Cardiac fibroblast (primary cell): ENCODE data around the gene VMAC.

Experiments used
- DNase-seq, 2 donors: peaks; one replicate each; pipeline versions ENCODE4 v3.0.0 to v3.0.0-alpha.2; 2010; ENCODE audit warnings: low read depth in 2 of 2
- H3K4me3 ChIP-seq, 2 donors: replicated peaks in 1 of 2; 1 replicate in 1 of 2; 2 replicates in 1 of 2; pipeline ENCODE4 v1.5.1; 2011; ENCODE audit warnings: low read depth in 2 of 2, low read length in 2 of 2, mild to moderate bottlenecking in 2 of 2, moderate library complexity in 1 of 2
- TF ChIP-seq, protein P1 (sequence below): IDR thresholded peaks from one replicate; pipeline ENCODE4 v1.5.1; 2011; ENCODE audit warnings: low read depth, mild to moderate bottlenecking, low read length, inconsistent platforms

Gene VMAC

DNA sequence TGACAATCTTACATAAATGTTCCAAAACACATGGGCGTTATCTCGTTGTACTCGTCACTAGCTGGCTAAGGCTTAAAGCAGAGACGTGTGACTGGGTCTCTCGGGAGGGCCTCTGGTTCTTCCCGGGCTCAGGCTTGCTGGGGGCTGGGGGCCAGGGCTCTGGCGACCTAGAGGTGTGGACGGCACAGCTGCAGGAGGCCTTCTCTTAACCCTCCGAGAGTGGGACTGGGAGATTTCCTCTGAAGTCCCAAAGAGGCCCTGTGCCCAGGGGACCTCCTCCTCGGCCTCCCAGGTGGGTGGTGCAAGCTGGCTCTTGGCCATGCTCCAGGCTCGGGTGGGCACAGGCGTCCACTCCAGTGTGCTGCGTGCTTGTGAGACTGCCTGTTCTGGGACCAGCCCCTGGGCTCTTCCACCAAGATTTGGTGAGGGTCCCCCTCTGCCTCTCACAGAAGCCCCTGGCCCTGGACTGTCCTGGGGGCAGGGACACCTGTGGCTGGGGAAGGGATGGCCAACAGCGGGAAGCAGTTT, 11.6 kb downstream of the VMAC start:
- TF ChIP-seq, protein P1, sequence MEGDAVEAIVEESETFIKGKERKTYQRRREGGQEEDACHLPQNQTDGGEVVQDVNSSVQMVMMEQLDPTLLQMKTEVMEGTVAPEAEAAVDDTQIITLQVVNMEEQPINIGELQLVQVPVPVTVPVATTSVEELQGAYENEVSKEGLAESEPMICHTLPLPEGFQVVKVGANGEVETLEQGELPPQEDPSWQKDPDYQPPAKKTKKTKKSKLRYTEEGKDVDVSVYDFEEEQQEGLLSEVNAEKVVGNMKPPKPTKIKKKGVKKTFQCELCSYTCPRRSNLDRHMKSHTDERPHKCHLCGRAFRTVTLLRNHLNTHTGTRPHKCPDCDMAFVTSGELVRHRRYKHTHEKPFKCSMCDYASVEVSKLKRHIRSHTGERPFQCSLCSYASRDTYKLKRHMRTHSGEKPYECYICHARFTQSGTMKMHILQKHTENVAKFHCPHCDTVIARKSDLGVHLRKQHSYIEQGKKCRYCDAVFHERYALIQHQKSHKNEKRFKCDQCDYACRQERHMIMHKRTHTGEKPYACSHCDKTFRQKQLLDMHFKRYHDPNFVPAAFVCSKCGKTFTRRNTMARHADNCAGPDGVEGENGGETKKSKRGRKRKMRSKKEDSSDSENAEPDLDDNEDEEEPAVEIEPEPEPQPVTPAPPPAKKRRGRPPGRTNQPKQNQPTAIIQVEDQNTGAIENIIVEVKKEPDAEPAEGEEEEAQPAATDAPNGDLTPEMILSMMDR, result no peak
- peak in 1 of 2 donors; percentile 38 for DNase-seq
- H3K4me3 ChIP-seq, result no peak overlapping the region

DNA sequence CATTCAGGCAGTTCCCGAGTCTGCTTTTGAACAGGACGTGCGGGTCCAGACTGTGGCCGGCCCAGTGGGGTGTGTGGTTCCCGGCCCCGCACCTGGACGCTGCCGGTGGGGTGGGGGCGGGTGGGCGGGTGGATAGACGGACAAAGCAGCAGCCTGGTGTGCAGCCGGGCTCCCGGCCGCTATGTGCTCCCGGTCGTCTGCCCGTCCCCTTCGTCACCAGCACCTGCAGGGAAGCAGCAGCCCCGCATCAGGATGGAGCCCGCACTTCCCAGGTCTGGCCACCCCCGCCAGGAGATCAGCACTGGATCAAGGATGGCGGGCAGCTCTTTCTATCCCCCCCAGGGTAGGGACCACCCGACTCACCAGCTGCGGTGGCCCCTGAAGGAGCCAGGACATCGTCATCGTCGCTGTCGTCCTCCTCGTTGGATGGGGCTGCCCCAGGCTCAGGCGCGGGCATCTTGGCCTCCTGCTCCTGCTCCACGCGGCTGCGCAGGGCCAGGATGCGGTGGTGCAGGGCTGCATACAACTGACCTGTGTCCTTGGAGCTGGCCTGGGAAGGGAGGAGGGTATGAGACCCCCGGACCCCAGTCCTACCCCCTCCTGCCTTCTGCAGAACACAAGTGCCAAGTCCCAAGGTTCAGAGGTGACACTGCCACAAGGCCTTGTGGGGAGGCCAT, 12.9 kb downstream of the VMAC start:
- DNase-seq, result no peak
- H3K4me3 ChIP-seq, result no peak overlapping the region
- TF ChIP-seq, protein P1, result no peak

DNA sequence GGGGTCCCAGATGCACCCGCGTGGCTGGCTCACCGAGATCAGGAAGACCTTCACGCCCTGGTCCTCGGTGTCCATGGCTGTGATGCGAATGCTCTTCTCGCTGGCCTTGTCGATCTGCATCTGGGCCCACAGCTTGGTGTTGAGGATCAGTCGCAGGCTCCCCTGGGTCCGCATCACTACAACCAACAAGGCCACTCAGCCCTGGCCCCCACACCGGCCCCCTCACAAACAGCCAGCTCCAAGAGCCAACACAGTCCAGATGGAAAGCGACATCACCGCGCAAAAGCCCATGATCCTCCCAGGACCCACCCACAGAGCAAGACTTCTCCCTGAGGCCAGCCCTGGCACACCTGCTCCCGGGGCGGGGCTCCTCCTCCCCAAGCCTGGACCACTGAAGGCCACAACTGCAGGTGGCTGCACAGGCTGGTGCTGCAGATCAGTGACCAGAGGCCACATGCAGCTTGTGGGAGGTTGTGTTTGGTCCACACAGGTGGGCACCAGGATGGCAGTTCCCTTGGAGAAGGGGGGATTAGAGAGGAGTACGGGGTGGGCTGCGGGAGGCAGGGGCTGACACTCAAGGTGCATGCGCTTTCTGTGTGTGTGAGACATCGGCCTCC, 13.9 kb downstream of the VMAC start:
- no peak overlapping the region for H3K4me3 ChIP-seq
- TF ChIP-seq, protein P1, result no peak
- DNase-seq, result no peak

DNA sequence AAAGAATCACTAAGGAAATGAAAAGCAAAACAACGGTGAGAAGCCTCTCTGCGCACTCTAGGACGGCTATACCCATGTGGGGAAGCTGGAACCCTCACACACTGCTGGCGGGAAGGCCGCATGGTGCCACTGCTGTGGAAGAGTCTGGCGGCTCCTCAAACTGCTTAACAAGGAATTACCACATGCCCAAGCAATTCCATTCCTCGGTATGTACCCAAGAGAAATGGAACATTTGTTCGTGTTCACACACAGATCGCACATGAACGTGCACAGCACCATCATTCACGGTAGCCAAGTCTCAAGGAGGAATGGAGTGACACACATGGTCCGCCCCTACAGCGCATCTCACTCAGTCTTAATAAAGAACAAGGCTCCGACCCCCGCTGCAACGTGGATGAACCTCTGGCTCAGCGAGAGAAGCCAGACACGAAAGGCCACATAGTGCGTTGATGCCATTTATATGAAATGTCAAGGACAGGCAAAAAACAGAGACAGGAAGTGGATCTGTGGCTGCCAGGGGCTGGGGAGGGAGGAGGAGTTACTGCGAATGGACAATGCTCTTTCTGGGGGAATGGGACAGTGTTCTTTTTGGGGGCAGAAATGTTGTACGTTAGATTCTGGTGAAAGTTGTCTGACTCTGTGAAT, 17.0 kb downstream of the VMAC start:
- no peak for DNase-seq
- no peak overlapping the region for H3K4me3 ChIP-seq
- TF ChIP-seq, protein P1, result no peak

DNA sequence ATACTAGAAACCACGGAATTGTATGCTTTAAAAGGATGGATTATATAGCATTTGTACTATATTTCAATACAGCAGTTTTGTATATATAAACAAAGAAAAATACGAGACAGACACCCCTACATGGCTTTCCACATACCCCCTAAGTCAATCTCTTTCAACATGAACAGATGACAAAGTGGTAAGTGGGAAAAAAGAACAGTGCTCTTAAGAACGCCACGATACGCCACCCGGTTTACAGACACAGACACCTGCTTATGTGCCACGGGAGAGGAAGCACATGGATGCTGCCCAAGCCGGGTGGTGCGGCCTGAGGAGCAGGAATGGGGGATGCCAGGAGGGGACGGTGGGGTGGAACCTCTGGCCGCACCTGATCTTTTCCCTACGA, 17.5 kb downstream of the VMAC start:
- H3K4me3 ChIP-seq, result no peak overlapping the region
- TF ChIP-seq, protein P1, result no peak
- no peak for DNase-seq

DNA sequence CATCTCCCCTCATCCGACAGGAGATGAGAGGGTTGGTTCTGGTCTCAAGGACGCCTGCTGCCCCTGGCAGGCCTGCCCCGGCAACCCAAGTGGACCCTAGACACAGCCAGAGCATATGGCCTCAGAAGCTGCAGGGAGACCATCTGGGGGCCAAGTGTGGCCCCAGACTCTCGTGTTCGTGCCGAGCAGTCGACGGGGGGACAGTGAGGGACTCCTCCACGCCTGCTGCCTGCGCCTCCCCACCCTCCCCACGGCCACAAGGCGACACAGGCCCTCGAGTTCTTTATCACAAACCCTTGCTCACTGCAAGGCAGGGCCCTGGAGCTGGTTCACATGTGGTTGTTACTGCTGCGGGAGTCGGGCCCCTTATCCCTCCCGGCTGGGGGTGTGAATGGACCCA, 18.7 kb downstream of the VMAC start:
- no peak for DNase-seq
- H3K4me3 ChIP-seq, result no peak overlapping the region
- TF ChIP-seq, protein P1, result no peak
